Osteoblast (primary cell): ENCODE measurements around the gene BCL2L1. TPM values are rescaled to one million over a fixed set of nuclear protein-coding genes. Genes with fewer than 3 reads are reported as not detected.

Source experiments
- DNase-seq: peaks from one replicate; pipeline ENCODE4 v3.0.0; 2011; ENCODE audit warnings: low spot score, mixed read lengths; ENCODE audit not compliant: insufficient read length; ENCODE audit errors: missing footprints
- H2AFZ ChIP-seq: 2 replicates; pipeline ENCODE4 v1.6.0; 2011; ENCODE audit warnings: mild to moderate bottlenecking, low read length
- H3K27ac ChIP-seq: 2 replicates; pipeline ENCODE4 v1.5.1; 2011; ENCODE audit warnings: mild to moderate bottlenecking, low read depth, low read length, moderate library complexity
- H3K27me3 ChIP-seq: 2 replicates; pipeline ENCODE4 v1.6.0; 2012; ENCODE audit warnings: mild to moderate bottlenecking, control low read depth, inconsistent platforms, low read length, moderate library complexity; ENCODE audit not compliant: insufficient read depth
- H3K36me3 ChIP-seq: 2 replicates; pipeline ENCODE4 v1.5.1; 2011; ENCODE audit warnings: mild to moderate bottlenecking, low read length, control low read depth, moderate library complexity; ENCODE audit not compliant: insufficient read depth
- H3K4me1 ChIP-seq: 2 replicates; pipeline ENCODE4 v1.5.1; 2011; ENCODE audit warnings: mild to moderate bottlenecking, low read length, control low read depth, moderate library complexity; ENCODE audit not compliant: insufficient read depth
- H3K4me2 ChIP-seq: 2 replicates; pipeline ENCODE4 v1.6.0; 2011; ENCODE audit warnings: mild to moderate bottlenecking, low read length; ENCODE audit not compliant: insufficient read depth
- H3K4me3 ChIP-seq: fragments of 200-600 bp; sonication (generic); 3 replicates; pipeline ENCODE4 v1.5.1; 2012; ENCODE audit warnings: mild to moderate bottlenecking, low read length, inconsistent platforms; ENCODE audit not compliant: insufficient read depth
- H3K79me2 ChIP-seq: 2 replicates; pipeline ENCODE4 v1.6.0; 2012; ENCODE audit warnings: mild to moderate bottlenecking, low read length, control low read depth, inconsistent platforms; ENCODE audit not compliant: insufficient read depth
- H3K9me3 ChIP-seq: 2 replicates; pipeline ENCODE4 v1.5.1; 2011; ENCODE audit warnings: low read depth, low read length, control low read depth
- H4K20me1 ChIP-seq: 2 replicates; pipeline ENCODE4 v1.6.0; 2012; ENCODE audit warnings: mild to moderate bottlenecking, low read length, control low read depth; ENCODE audit not compliant: insufficient read depth
- CTCF ChIP-seq: IDR thresholded peaks from 2 replicates; pipeline ENCODE4 v1.5.1; 2011; ENCODE audit warnings: mild to moderate bottlenecking, low read depth, low read length, moderate library complexity; ENCODE audit errors: extremely low read depth
- total RNA-seq: library from RNA; depleted of rRNA; stranded (reverse); fragments of >200 nt; gene quantifications from 2 replicates; pipeline ENCODE4 v1.2.3, GENCODE V29; 2012

BCL2L1 gene
- total RNA-seq, 1 donor, result 127 TPM

GRCh38 chr20:31682352-31682751 is 40.3 kb downstream of the BCL2L1 start:
- H3K4me1 ChIP-seq, result peaks cover 26% of the 10 kb centered on the region
- H3K36me3 ChIP-seq, result peaks cover 55% of the 10 kb centered on the region
- no peak for TF ChIP-seq CTCF

DNA sequence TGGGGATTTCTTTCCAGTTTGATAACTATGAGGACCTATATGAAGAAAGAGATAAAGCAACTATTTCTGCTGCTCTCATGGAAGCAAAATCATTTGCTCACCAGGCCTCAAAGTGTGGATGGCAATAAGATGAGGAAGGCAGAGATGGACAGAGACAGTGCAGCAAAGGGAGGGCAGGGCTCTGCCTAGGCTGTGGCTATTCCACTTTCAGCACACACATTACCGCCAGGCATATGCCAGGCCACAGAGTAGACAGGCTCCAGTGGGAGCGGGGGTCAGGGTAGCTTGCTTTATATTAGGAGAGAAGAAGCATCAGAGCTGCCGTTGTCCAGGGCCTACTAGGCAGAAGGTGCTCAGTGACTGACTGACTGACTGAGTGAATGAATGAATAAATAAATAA is 40.9 kb downstream of the BCL2L1 start:
- Histone ChIP-seq H3K4me1 (peaks cover 29% of the 10 kb centered on the region), H3K79me2 (peaks cover 93% of the 10 kb centered on the region), H3K27ac (no peak overlapping the region), H4K20me1 (peaks cover 22% of the 10 kb centered on the region), H3K36me3 (peaks cover 50% of the 10 kb centered on the region), H2AFZ (no peak overlapping the region), H3K4me3 (no peak overlapping the region), H3K9me3 (no peaks in the 10 kb centered on the region), H3K4me2 (no peak overlapping the region), H3K27me3 (no peaks in the 10 kb centered on the region)
- no peak for TF ChIP-seq CTCF
- no peak for DNase-seq

More at GRCh38 chr20:31682352-31682751, 40.3 kb downstream of the BCL2L1 start:
- H2AFZ ChIP-seq, result no peak overlapping the region
- H3K27ac ChIP-seq, result no peak overlapping the region
- no peak overlapping the region for H3K4me3 ChIP-seq
- no peak for DNase-seq
- peaks cover 97% of the 10 kb centered on the region for H3K79me2 ChIP-seq
- H4K20me1 ChIP-seq, result peaks cover 22% of the 10 kb centered on the region
- no peak overlapping the region for H3K4me2 ChIP-seq
- no peaks in the 10 kb centered on the region for H3K9me3 ChIP-seq
- H3K27me3 ChIP-seq, result no peaks in the 10 kb centered on the region

DNA sequence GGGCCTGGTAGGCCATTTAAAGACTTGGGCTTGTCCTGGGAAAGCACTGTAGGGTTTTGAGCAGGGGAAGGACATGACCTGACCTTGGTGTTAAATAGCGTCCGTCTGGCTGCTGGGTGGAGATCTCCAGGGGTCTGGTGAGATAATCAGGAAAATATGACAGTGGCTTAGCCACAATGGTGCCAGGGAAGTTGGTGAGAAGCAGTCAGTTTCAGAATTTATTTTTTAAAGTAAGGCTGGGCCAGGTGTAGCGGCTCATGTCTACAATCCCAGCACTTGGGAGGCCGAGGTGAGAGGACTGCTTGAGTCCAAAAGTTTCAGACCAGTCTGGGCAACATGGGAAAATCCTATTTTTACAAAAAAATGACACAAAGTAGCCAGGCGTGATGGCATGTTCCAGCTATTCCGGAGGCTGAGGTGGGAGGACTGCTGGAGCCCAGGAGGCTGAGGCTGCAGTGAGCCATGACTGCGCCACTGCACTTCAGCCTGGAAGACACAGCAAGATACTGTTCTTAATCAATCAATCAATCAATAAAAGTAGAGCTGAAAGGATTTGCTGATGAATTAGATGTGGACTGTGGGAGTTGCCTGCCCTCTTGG is 41.4 kb downstream of the BCL2L1 start:
- DNase-seq, result no peak
- H3K79me2 ChIP-seq, result peaks cover 93% of the 10 kb centered on the region
- no peak overlapping the region for H3K4me2 ChIP-seq
- H3K27ac ChIP-seq, result no peak overlapping the region
- no peak overlapping the region for H2AFZ ChIP-seq
- peaks cover 34% of the 10 kb centered on the region for H3K4me1 ChIP-seq
- TF ChIP-seq CTCF, result no peak
- no peaks in the 10 kb centered on the region for H3K27me3 ChIP-seq
- no peaks in the 10 kb centered on the region for H3K9me3 ChIP-seq
- H3K36me3 ChIP-seq, result peaks cover 44% of the 10 kb centered on the region
- no peak overlapping the region for H3K4me3 ChIP-seq
- peaks cover 19% of the 10 kb centered on the region for H4K20me1 ChIP-seq

DNA sequence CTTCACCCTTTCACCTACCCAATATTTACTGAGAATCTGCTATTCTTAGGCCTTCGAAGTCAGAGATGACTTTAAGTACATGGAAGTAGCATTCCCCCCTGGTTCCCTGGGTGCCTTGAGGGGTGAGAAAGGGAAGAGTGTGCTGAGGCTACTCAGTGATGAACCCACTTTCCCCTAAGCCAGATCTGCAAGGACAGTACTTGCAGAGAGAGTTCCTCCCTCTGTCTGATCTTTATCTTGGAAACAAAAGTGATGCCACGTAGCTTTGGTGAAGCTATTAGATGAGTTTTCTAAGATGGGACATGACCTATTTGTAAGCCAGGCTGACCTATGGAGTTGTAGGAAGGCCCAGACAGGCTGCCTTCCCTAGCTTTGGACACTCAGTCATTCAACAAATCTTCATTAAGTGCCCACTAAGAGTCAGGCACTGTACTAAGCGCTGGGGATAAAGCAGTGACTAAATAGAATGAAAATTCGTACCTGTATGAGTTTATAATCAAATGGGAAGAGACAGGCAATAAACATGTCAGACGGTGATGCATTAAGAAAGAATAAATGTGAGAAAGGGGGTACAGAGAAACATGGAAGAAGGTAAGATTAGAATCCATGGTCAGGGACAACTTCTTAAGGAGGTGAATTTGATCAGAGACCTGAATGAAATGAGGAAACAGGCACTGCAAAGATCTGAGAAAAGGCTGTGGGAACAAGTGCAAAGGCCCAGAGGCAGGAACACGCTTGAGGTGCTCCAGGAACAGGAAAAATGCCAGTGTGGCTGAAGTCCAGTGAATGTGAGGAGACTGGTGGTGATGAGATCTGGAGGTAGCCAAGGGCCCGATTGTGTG is 42.2 kb downstream of the BCL2L1 start:
- Histone ChIP-seq H3K79me2 (peaks cover 93% of the 10 kb centered on the region), H4K20me1 (peaks cover 13% of the 10 kb centered on the region), H3K36me3 (peaks cover 42% of the 10 kb centered on the region), H3K27ac (no peak overlapping the region), H3K9me3 (no peaks in the 10 kb centered on the region), H3K4me3 (no peak overlapping the region), H2AFZ (no peak overlapping the region), H3K4me1 (peaks cover 42% of the 10 kb centered on the region), H3K27me3 (no peaks in the 10 kb centered on the region), H3K4me2 (no peak overlapping the region)
- no peak for DNase-seq
- no peak for TF ChIP-seq CTCF
